Neural progenitor cell (in vitro differentiated cells): ENCODE data around the gene TMEM101.
"Not testable (repeated sequence)": the region's sequence is repeated elsewhere in the genome, so short reads cannot be mapped to it uniquely, and the experiment has no call there.

Experiments
- CTCF ChIP-seq: fragments of 200-600 bp; sonication (generic); IDR thresholded peaks from 2 replicates; pipeline ENCODE4 v1.5.1; 2017; ENCODE audit warnings: antibody characterized with exemption, mild to moderate bottlenecking
- EZH2 ChIP-seq: fragments of 200-600 bp; sonication (generic); IDR thresholded peaks from 2 replicates; pipeline ENCODE4 v1.6.1; 2017; ENCODE audit warnings: antibody characterized with exemption, mild to moderate bottlenecking, moderate library complexity

GRCh38 chr17:43961292-43961691 is 53.5 kb downstream of the TMEM101 start:
- not testable (repeated sequence) for TF ChIP-seq EZH2, CTCF
